GM20000 (cell line): Measurements from ENCODE around the gene VPS45.
"Not testable (repeated sequence)": the region's sequence is repeated elsewhere in the genome, so short reads cannot be mapped to it uniquely, and the experiment has no call there.

ENCODE experiments used
- DNase-seq: peaks from one replicate; pipeline ENCODE4 v3.0.0; 2012; ENCODE audit warnings: low spot score
- TF ChIP-seq, protein P1 (sequence below): IDR thresholded peaks from 2 replicates; pipeline ENCODE4 v1.5.1; 2012; ENCODE audit warnings: mild to moderate bottlenecking, control low read depth; ENCODE audit errors: extremely low read depth, missing control alignments

The VPS45 gene

DNA sequence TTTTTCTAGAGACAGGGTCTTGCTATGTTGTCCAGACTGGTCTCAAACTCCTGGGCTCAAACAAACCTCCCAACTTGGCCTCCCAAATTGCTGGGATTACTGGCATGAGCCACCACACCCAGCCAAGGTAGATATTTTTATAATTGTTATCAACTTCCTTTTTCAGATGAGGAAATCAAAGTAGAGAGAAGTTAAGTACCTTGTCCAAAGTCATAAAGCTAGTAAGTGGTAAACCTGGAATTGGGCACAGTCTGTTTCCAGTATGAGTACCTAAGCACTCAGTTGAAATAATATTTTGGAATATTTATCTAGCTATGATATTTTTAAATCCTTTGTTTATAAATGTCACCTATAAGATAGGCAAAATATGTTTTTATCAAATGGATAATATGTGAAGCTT is 59.9 kb downstream of the VPS45 start:
- no peak for DNase-seq
- TF ChIP-seq, protein P1, sequence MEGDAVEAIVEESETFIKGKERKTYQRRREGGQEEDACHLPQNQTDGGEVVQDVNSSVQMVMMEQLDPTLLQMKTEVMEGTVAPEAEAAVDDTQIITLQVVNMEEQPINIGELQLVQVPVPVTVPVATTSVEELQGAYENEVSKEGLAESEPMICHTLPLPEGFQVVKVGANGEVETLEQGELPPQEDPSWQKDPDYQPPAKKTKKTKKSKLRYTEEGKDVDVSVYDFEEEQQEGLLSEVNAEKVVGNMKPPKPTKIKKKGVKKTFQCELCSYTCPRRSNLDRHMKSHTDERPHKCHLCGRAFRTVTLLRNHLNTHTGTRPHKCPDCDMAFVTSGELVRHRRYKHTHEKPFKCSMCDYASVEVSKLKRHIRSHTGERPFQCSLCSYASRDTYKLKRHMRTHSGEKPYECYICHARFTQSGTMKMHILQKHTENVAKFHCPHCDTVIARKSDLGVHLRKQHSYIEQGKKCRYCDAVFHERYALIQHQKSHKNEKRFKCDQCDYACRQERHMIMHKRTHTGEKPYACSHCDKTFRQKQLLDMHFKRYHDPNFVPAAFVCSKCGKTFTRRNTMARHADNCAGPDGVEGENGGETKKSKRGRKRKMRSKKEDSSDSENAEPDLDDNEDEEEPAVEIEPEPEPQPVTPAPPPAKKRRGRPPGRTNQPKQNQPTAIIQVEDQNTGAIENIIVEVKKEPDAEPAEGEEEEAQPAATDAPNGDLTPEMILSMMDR, result no peak

- no peak for DNase-seq
- TF ChIP-seq, protein P1, result no peak
Observed at GRCh38 chr1:150127868-150128267, 60.3 kb downstream of the VPS45 start.

- TF ChIP-seq, protein P1, result no peak
- no peak for DNase-seq
Observed at GRCh38 chr1:150132372-150132771, 64.8 kb downstream of the VPS45 start.

DNA sequence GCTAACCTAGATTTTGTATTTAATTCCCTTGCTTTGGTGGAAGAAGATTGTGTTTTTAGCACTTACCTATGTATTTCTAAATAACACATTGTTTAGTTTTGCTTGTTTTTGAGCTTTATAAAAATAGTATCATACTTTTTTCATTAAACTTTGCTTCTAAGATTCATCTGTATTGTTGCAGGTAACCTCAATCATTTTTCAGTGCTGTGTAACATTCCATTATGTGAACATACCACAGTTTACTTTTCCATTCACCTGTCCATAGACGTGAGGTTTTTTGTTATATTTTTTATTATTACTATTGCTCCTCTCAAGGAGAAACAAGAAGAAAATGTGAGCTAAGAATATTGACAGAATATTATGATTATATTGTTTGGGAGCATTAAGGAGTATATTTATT is 67.0 kb downstream of the VPS45 start:
- no peak for DNase-seq
- TF ChIP-seq, protein P1, result no peak

- DNase-seq, result not testable (repeated sequence)
Observed at GRCh38 chr1:150135400-150135799, 67.8 kb downstream of the VPS45 start.

DNA sequence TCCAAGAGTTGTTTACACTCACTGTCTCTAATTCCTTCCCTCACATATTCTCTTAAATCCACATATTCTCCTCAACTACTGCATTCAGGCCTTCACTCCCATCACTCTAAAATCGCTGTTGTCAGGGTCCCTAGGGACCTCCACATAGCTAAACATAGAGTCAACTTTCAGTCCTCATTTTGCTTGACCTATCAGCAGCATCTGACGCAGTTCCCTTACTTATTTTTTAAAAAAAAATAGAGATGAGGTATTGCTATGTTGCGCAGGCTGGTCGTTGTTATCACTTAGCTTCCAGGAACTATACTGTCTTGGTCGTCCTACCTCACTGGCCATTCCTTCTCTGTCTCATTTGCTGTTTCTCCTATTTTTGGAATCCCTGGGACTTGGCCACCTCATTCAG is 70.5 kb downstream of the VPS45 start:
- TF ChIP-seq, protein P1, result no peak
- no peak for DNase-seq

DNA sequence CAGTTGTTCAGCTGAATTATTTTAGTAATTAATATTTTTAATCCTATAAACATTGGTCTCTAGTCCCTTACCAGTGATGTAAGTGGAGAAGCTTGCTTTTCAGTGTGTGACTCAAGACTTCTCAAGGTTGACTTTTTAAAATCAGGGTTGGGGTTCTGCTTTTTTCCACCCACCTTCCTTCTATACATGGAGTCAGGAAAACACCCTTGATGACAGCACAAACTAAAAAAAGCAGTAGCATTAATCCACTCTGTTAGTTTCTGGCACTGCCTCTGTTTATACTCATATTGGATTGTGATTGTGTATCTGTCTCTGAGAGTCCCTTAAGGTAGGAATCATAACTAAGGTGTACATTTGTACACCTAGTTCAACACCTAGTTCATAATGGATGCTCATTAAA is 73.9 kb downstream of the VPS45 start:
- TF ChIP-seq, protein P1, result no peak
- DNase-seq, result no peak

DNA sequence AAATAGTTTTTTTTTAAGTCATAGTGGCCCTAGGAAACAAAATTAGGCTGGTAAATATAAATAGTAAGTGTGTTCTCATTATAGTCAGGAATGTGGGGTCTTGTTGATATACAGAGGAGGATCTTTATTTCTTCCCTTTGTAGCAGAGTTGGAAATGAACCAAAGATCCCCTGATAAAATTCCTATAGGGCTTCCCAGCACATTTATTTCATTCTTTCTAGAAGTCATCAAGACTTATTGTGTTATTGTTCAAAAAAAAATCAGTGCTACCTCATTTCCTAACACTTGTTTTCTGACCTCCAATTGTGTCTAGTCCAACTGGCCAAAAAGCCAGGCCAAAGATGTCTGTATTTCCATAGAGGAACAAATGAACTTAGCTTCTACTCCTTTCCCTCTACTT is 74.5 kb downstream of the VPS45 start:
- TF ChIP-seq, protein P1, result no peak
- no peak for DNase-seq
